Right ventricle myocardium superior (tissue), 1 donor: Measurements from ENCODE around the gene GLYR1. TPM values are rescaled to one million over a fixed set of nuclear protein-coding genes. Genes with fewer than 3 reads are reported as not detected.
A peak's percentile ranks its signal among the peaks of the same experiment; 100 is the strongest.
"Not testable (repeated sequence)": the region's sequence is repeated elsewhere in the genome, so short reads cannot be mapped to it uniquely, and the experiment has no call there.

ENCODE experiments used
- ATAC-seq: fragments of 200-7000 bp; cut with Tn5 transposase; one replicate; pipeline ENCODE4 v1.9.1; 2020; ENCODE audit warnings: mild to moderate bottlenecking; ENCODE audit not compliant: poor library complexity
- DNase-seq: peaks from one replicate; pipeline ENCODE4 v3.0.0-alpha.2; 2020
- intact Hi-C: fragments of 100-400 bp; cut with DNase I; formaldehyde crosslinking; loops from one replicate; pipeline ENCODE4 v1.11.2; 2022
- long read RNA-seq: library from polyadenylated mRNA; unstranded; transcript quantifications from one replicate; pipeline ENCODE4 v2.0.0, GENCODE V29; 2021
- total RNA-seq: library from RNA; stranded (reverse); fragmentation: NEBNext Ultra II Directional; extraction: Animal tissue kit (Norgen Biotek cat#: 25700); gene quantifications from one replicate; pipeline ENCODE4 v1.2.1, GENCODE V29; 2021
- donor health status: DM: no; HTN: yes; CAD: no; lungs with severe emphysema.

Gene GLYR1
- total RNA-seq = 93.3 TPM
- long read RNA-seq, transcript GLYR1-202 (15 exons, 3,466 nt) = minor isoform, 7 of 178 reads
- long read RNA-seq, transcript GLYR1-212 (16 exons, 1,831 nt) = minor isoform, 8 of 178 reads
- long read RNA-seq, transcript GLYR1-201 (16 exons, 3,772 nt) = major isoform, 59 of 178 reads
- long read RNA-seq, partial matches to known transcripts = 19 of 178 reads
- long read RNA-seq, other reads (novel, unspliced or antisense) = 84 of 178 reads

DNA sequence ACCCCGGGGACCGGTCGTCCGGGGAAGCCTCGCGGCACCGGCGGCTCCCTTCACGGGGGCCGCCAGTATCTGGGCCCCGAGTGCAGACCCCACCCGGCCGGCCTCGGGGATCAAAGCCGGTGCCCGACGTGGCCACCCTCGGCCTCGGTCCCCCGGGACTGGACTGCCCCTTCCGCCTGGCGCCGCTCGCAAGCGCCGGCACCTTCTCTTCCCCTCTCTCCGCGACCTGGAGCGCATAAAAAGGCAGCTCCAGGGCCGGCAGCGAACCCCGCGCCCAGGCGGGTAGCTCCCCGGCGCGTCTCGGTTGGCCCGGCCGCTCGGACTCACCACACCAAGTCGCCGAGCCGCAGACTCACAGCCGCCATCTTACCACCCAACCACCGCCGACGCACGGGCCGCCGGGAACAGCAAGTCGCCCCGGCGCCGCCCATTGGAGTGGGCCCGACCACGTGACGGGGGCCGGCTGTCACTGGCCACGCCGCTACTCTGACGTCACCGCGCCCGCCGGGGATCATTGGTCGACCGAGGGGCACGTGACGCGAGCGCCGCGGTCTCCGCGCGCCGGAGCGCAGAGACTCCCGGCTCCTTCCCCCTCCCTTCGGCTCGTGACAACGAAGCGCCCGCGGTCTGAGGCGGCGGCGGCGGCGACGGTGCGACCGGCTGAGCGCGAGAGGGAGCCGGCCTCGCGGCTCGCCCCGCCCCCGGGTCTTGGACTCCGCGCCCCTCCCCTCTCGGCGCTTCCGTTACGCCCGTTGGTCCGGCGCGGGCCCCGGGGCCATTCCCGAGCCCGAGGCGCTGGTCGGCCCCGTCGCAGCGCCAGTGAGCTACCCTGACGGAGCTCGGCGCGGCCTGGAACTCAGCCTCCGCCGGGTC is at the start of gene GLYR1, which contains the start of gene UBN1:
TSS of gene GLYR1 (minus strand) at position 388 of the 873 bp plus-strand sequence. CDS start at position 365, 23 bp downstream.
TSS of gene UBN1 (plus strand) at position 581 of the 873 bp plus-strand sequence. CDS start 5,437 bp downstream, outside the sequence.
- ATAC-seq = peak; percentile 96
- intact Hi-C loops = loop anchor here (5.0 kb wide), 1 partner anchor 45 kb away; the partner anchor contains the start of gene ROGDI
- DNase-seq = peak; percentile 100

GRCh38 chr16:4896761-4897160 is 49.7 kb upstream of the GLYR1 start:
- ATAC-seq, intact Hi-C loops, DNase-seq: not testable (repeated sequence)

- DNase-seq = no peak
- intact Hi-C loops = no loop called here
- ATAC-seq = no peak
These were observed 48.3 kb upstream of the GLYR1 start for GRCh38 chr16:4895366-4895765.

- ATAC-seq = no peak
- intact Hi-C loops = no loop called here
- no peak for DNase-seq
These were observed 47.4 kb upstream of the GLYR1 start for GRCh38 chr16:4894276-4895150.

DNA sequence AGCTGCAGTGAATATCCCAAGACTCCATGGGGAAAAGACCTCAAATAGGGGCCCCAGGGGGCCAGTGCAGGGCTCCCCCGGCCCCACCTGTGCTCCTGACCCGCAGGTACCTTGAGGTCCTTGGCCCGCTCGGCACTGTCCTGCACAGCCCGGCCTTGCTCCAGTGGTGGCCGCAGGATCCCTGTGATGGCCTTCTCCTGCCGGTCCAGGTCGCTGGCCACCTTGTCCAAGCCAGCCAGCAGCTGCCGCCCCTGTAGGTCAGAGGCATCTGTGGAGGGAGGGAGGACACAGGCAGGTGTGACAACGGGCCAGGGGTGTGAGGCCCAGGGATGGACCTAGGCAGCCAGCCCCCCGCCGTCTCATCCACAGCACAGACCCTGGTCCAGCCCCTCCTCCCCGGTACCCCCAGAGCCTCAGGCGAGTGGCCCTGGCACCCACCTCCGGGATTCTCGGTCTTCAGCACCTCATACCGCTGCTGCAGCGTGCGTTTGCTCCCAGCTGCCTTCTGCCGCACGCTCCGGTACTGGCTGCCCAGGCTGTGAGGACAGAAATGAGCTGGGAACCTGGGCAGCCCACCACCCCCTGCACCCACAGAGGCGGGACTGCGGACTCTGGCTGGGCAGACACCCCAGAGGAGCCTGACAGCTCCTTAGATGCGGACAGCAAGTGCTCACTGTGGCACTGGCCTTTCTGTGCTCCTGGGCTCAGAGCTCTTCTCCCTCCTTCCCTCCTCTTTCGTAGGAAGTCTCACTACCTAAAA is 46.2 kb upstream of the GLYR1 start:
- intact Hi-C loops = no loop called here
- ATAC-seq (peak; percentile 13), DNase-seq (no peak)

- DNase-seq = peak; percentile 67
- intact Hi-C loops = no loop called here
- peak; percentile 70 for ATAC-seq
These were observed 45.4 kb upstream of the GLYR1 start for GRCh38 chr16:4892361-4893102.

GRCh38 chr16:4891886-4892216 is 44.8 kb upstream of the GLYR1 start:
- no peak for DNase-seq
- intact Hi-C loops = no loop called here
- no peak for ATAC-seq

DNA sequence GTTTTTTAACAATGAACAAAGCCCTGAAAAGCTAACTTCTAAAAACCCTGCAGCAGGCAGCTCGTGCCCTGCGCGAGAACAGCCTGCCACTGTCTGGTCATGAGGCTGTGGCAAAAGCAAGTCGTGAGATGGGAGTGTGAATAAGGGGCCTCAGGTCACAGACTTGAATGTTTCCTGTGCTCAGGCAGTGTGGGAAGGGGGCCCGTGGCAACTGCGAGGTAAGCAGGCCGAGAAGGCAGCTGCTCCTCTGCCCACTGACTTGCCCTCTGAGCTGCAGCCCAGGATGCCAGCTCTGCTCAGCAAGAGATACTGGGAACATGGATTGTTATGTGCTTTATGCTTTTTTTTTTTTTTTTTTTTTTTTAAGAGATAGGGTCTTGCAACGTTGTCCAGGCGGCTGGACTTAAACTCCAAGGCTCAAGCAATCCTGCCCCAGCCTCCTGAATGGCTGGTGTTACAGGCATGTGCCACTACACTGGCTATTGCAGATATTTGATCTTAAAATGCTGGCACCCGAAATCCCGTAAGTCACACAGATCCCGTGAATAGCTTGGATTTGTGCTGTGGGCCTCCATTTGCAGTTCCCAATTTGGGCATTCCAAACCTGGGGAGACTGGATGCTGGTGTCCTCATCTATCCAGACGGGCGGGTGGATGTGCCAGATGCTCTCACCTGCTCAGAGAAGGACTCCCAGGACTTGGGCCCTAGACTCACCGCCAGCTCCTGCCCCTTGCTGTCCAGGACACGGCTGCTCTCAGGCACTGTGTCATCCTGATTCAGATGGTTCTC is 44.2 kb upstream of the GLYR1 start:
- intact Hi-C loops = no loop called here
- ATAC-seq (no peak), DNase-seq (no peak)

- DNase-seq = no peak
- intact Hi-C loops = no loop called here
- no peak for ATAC-seq
These were observed 43.6 kb upstream of the GLYR1 start for GRCh38 chr16:4890686-4891085.

- ATAC-seq (no peak), DNase-seq (no peak)
- intact Hi-C loops = no loop called here
These were observed 42.9 kb upstream of the GLYR1 start for GRCh38 chr16:4890026-4890425.

DNA sequence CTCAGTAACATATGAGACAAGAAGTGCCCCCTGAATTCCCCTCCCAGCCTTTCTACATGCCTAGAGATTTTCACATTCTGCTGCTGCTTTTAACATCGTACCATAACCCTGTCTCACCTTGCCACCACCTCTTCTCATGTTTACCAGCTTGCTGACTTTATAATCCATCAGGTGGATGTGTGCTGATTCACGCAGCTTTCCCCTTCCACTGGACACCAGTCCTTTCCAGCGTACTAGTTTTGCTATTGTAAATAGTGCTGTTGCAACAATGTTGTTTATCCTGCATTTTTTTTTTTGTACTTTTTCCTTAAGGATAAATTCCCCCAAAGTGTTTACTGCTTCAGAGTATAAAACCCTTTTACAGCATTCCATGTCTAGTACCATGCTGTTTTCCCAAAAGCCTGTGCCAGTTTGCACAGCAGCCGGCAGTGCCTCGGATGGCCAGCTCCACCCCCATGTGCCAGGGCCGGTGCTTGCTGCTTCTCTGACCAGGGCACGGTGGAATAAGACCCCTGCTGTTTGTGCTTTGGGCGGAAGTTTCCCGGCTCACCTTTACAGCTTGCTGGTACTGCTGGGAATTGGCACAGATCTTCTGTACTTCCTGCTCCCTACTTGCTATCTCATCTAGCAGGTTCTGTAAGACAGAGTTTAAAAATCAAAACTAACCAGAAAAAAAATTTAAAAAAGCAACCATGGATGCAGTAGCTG is 41.5 kb upstream of the GLYR1 start:
- ATAC-seq = no peak
- intact Hi-C loops = no loop called here
- DNase-seq = no peak

GRCh38 chr16:4886151-4886550 is 39.1 kb upstream of the GLYR1 start:
- no peak for ATAC-seq
- no peak for DNase-seq
- intact Hi-C loops = no loop called here

DNA sequence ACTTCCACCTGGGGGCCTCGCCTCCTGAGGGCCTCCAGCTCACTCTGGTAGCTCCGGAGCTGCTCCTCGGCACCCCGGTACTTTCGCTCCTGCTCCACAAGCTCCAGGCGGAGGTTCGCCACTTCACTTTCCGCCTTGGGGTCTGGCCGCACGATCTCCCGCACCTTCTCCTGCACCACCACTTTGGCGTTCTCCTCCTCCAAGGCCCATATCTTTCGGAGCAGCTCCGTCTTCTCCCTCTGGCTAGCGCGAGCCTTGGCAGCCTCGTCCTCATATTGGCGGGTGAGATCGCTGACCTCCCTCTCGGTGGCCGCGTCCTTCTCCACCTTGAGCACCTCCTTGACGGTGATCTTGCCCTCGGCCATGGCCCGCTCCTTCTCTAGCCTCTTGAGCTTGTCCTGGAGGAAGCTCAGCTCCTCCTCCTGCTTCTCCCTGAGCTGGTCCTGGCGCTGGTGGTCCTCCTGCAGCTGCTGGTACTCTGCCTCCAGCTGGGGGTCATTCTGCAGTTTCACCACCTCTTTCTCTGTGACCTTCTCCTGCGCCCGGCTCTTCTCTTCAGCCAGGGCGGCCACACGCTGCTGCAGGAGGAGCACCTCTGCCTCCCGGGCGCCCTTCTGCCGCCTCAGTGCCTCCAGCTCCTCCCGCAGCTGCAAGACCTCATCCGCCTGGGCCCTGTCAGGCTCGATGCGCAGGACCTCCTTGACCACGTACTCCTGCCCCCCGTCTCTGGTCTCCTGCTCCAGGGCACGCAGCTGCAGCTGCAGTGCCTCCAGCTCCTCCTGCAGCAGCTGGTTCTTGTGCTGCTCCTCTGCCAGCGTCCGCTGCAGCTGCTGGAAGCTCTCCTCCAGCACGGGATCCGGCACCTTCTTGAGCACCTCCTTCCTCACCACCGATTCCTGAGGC is 38.1 kb upstream of the GLYR1 start:
- DNase-seq (no peak), ATAC-seq (no peak)
- intact Hi-C loops = no loop called here

DNA sequence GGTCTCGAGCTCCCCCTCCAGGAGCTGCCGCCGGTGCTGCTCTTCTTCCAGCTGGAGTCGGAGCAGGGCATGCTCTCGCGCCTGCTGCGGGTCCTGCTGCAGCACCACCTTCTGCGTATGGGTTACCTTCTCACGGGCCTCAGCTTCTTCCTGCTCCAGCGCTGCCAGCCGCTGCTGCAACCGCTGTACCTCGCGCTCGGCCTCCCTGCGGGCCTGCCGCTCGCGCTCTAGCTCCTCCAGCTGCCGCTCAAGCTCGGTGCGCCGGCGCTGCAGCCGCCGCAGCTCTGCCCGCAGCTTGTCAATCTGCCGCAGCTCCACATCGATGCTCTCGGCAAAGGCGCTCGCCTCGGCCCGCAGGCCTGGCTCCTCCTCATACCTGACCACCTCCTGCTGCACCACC is 37.1 kb upstream of the GLYR1 start:
- intact Hi-C loops = no loop called here
- ATAC-seq (no peak), DNase-seq (no peak)

- no peak for ATAC-seq
These were observed 36.4 kb upstream of the GLYR1 start for GRCh38 chr16:4883501-4883900.

More at GRCh38 chr16:4883501-4883900, 36.4 kb upstream of the GLYR1 start:
- DNase-seq = no peak
- intact Hi-C loops = no loop called here
